ENCODE measurements around the gene SLC16A4.

The SLC16A4 gene

DNA sequence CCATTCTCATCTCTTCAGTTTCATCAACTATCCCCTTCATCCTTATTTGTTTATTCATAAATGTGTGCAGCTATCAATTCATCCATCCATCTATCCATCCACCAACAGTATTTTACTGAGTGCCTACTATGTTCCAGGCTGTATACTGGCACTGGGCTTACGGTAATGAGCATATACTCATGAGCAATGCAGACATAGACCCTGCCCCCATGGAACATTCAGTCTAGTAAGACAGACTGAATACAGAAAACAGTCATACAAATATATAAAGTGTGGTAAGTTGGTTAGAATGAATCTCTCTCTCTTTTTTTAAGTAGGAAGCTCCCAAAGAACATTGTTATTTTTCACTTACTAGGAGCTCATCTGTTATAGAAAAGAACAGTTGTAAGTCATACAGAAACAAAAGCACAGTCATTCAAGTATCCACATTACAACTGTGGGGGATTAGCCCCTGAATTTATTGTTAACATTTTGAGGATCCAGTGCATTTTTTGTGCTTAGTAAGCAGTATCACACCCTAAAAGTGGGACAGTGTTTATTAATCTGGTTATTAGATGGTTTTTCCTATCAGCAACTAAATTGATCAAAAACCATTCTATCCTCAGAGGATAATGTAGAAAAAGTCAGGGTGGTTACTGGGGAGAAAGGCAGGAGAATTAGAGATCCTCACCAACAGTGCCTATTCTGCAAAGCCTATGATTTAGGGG, 3.6 kb downstream of the SLC16A4 start:
- no peak for TF ChIP-seq GATA2 (IDR thresholded peaks at IDR 0.05; ENCODE audit: low read depth, low read length)
- no peak for TF ChIP-seq GATA3 (IDR thresholded peaks at IDR 0.05; ENCODE audit: low read depth, low read length)

DNA sequence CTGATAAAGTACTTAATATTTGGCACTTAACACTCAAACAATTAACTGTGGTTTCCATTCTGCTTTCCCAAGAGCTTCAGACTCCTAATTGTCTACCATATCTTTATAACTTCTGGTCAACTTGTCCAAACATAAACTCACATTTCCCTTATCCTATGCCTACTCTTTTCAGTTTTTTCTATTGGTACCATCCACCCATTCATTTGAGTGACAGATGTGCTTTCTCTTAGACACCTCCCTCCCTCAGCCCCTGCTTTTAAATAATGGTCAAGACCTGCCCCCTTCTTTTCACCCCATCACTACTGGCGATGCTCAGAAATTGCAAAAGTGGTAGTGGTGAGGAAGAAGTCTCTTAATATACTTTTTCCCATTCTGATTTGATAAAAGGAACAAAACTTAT, 5.5 kb downstream of the SLC16A4 start:
- TF ChIP-seq GATA3 (IDR thresholded peaks at IDR 0.05; ENCODE audit: low read depth, low read length), result no peak
- no peak for TF ChIP-seq GATA2 (IDR thresholded peaks at IDR 0.05; ENCODE audit: low read depth, low read length)

DNA sequence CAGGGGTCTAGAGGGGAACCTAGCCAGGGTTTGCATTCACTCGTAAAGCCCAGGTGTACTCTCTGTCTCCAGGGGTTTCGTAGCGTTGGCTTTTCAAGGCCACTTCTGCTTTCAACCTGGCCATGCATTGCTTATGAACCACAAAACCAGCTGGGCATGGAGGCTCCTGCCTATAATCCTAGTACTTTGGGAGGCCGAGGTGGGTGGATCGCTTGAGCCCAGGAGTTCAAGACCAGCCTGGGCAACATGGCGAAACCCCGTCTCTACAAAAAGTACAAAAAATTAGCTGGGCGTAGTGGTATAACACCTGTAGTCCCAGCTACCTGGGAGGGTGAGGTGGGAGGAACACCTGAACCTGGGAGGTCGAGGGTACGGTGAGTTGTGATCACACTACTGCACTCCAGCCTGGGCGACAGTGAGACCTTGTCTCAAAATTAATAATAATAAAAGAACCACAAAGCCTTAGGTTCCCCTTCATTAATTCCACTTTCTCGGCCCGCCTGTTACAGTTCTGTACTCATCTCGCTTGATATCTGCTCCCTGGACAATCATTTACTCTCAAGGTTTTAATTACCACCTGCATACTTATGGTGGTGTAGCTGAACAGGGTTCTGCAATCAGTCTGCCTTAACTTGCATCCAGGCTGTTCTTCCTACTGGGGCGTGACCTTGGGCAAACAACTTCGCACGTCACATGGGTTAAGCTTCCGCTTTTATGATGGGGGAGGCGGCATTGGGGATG, 6.1 kb downstream of the SLC16A4 start:
- TF ChIP-seq GATA2 (IDR thresholded peaks at IDR 0.05; ENCODE audit: low read depth, low read length) (no peak), GATA3 (IDR thresholded peaks at IDR 0.05; ENCODE audit: low read depth, low read length) (no peak)

DNA sequence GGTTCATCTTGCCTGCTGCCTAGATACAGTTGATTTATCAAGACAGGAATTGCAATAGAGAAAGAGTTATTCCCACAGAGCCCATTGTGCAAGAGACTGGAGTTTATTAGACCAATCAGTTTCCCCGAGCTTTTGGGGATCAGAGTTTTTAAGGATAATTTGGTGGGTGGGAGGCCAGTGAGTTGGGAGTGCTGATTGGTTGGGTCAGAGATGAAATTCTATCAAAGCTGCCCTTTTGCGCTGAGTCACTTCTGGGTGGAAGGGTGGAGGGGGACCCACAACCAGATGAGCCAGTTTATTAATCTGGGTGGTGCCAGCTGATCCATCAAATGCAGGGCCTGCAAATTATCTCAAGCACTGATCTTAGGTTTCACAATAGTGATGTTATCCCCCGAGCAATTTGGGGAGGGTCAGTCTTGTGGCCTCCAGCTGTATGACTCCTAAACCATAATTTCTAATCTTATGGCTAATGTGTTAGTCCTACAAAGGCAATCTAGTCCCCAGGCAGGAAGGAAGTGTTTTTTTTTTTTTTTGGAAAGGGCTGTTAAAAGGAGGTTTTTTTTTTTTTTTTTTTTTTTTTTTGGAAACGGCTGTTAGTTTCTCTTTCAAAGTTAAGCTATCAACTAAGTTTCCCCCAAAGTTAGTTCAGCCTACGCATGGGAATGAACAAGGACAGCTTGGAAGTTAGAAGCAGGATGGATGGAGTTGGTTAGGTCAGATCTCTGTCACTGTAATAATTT, 7.4 kb downstream of the SLC16A4 start:
- no peak for TF ChIP-seq GATA3 (IDR thresholded peaks at IDR 0.05; ENCODE audit: low read depth, low read length)
- TF ChIP-seq GATA2 (IDR thresholded peaks at IDR 0.05; ENCODE audit: low read depth, low read length), result no peak

DNA sequence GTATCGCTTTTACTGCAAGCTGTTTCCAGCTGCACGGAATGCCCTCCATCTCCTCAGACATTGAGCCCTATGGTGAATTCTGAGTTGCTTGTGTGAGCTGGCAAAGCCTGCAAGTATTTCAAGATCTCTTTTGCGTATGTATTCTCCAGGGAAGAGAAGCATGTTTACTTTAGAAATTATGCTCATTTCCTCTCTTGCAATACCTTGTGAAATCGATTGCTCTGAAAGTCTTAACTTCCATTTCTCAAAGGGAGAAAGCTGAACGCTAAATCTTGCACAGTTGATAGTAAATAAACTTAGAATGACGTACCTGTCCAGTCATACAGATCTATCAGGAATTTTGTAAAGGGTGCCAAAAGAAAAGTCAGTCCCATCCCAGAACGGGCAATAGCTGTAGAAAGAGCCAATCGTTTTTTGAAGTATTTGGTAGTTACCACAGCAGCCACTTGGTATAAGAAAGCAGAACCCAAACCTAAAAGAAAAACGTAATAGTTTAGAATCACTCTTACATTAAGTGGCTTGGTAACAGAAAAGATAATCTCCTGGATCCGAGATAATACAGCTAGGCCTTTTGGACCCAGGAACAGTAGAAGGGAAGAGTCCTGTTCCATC, 10.0 kb downstream of the SLC16A4 start:
- no peak for TF ChIP-seq GATA3 (IDR thresholded peaks at IDR 0.05; ENCODE audit: low read depth, low read length)
- no peak for TF ChIP-seq GATA2 (IDR thresholded peaks at IDR 0.05; ENCODE audit: low read depth, low read length)

DNA sequence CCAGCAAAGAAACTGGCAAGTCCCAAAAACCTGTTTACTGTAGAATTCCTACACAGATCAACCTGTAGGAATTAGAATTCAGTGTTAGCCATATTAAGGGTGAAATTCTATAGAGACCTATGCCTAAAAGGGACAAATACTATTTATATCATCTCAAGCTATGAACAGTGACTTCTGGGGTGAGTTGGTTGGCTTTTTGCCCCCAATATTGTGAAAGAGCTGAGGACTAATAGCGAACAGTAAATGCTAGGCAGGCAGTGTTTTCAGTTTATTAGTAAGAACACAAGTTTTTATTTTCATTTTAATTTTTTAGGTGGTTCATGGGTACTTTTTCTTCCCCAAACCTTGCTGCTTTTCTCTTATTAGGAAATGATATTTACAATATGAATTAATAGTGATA, 15.3 kb downstream of the SLC16A4 start:
- no peak for TF ChIP-seq GATA3 (IDR thresholded peaks at IDR 0.05; ENCODE audit: low read depth, low read length)

DNA sequence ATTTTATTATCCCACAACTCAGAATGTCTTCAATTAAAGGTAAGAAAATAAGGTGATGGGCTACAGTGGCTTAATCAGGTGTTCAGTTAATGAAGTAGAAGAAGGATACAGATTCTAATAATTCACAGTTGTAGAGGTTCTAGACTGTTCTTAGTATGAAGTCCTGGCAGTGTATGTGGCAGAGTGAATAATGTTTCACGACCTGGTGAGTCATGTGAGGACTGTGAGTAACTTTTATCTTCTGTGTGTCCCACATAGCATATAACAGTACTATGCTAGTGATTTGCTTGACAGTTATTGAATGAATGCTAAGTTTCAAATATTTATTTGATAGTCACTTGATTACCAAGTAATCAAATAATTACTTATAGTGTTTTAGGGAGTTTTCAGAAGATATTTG, 20.0 kb downstream of the SLC16A4 start:
- TF ChIP-seq GATA2 (IDR thresholded peaks at IDR 0.05; ENCODE audit: low read depth, low read length) (no peak), GATA3 (IDR thresholded peaks at IDR 0.05; ENCODE audit: low read depth, low read length) (no peak)

DNA sequence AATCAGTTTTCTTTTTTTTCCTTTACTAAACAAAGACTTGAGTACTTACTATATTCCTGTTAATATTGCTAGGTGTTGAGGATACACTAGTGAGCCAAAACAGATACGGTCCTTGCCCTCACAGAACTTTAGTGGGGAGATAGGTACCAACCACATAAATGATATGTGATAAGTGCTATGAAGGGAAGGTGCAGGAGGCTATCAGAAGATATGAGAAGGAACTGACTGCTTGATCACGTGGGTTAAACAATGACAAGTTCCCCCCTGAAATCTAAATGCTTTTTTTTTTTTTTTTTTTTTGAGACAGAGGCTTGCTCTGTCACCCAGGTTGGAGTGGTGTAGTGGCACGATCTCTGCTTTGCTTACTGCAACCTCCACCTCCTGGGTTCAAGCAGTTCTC, 26.6 kb downstream of the SLC16A4 start:
- TF ChIP-seq GATA2 (IDR thresholded peaks at IDR 0.05; ENCODE audit: low read depth, low read length) (no peak), GATA3 (IDR thresholded peaks at IDR 0.05; ENCODE audit: low read depth, low read length) (no peak)

DNA sequence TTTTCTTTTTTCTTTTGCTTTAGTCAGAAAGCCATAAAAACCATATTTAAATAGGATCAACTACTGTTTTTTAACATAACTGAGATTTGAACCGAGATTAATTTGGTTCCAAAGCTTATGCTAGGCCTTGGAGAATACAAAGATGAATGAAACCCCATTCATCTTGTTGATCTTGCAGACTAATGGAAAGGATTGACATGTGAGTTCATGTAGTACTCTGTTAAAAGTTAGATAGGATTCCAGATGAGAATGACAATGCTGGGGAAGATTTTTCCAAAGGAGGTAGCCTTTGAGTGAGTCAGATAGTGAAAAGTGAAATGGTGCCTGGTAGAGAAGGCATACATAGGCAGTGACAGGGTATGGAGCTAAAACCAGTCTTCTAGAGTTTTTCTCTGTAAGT, 29.0 kb downstream of the SLC16A4 start:
- TF ChIP-seq GATA3 (IDR thresholded peaks at IDR 0.05; ENCODE audit: low read depth, low read length) (no peak), GATA2 (IDR thresholded peaks at IDR 0.05; ENCODE audit: low read depth, low read length) (no peak)

DNA sequence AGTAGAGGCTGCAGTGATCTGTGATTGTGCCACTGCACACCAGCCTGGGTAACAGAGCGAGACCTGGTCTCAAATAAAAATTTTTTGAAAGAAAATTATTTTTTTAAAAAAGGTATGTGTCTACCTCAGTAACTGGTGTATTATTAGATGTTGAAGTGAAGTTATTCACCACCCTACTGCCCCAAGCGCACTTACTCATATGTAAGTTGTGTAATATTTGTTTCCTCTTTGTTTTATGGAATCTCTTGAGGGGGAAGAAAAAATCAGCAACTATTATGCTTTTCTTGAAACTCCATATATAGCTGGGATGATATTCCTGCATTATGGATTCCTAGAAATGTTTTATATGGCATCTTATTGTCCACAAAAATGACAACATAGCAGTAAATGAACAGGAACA, 30.4 kb downstream of the SLC16A4 start:
- TF ChIP-seq GATA3 (IDR thresholded peaks at IDR 0.05; ENCODE audit: low read depth, low read length) (no peak), GATA2 (IDR thresholded peaks at IDR 0.05; ENCODE audit: low read depth, low read length) (no peak)

DNA sequence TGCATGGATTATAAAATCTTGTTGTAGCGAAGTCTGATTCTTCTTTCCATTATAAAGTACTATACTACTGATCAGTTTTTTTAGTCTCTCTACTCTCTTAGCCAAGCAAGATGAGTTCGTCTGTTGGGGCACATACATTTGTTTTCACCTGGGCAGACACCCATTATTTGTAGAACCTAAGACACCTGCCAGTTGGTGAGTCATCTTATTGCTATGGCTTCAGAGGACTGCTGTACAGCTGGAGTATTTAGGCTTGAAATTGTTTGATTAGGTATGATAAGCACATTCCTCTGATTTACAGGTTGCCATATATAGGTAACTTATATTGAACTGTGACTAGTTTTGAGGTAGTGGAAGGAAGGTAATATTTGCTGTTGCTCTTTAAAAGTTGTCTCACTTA, 34.4 kb downstream of the SLC16A4 start:
- TF ChIP-seq GATA2 (IDR thresholded peaks at IDR 0.05; ENCODE audit: low read depth, low read length), result no peak

DNA sequence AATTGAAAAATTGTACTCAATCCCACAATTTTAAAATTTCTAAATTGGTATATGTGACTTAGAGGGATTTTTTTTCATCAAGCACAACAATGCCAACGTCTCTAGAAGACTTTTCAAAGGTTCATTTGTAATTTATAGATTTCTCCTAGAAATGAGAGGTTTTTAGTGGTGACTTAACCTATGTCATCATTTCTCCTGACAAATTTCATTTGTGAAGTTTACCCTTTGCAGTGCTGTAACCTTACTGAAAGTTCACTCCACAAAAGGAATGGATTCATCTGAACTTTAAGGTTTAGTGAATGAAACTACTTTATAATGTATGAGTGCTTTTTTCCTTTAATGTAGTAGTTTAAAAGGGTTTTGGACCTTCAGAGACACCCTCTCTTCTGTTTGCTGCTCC, 35.5 kb downstream of the SLC16A4 start:
- no peak for TF ChIP-seq GATA2 (IDR thresholded peaks at IDR 0.05; ENCODE audit: low read depth, low read length)

DNA sequence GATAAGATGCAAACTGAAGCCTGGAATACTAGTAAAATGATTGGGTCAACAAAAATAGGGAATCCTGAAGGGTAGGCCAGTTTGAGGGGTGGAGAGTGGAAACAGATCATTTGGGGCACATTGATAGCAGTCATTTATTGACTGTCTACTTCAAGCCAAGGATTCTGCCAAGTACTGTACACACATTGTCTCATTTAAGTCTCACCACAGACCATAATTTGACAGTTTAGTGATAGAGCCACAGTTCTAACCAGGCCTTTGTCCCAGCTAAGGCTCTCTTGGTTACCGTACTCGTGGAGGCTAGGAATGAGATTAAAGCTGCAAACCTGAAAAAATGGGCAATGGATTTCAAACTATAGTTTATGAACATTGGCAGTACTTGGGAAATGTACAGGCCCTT, 40.5 kb downstream of the SLC16A4 start:
- TF ChIP-seq GATA2 (IDR thresholded peaks at IDR 0.05; ENCODE audit: low read depth, low read length) (no peak), GATA3 (IDR thresholded peaks at IDR 0.05; ENCODE audit: low read depth, low read length) (no peak)

DNA sequence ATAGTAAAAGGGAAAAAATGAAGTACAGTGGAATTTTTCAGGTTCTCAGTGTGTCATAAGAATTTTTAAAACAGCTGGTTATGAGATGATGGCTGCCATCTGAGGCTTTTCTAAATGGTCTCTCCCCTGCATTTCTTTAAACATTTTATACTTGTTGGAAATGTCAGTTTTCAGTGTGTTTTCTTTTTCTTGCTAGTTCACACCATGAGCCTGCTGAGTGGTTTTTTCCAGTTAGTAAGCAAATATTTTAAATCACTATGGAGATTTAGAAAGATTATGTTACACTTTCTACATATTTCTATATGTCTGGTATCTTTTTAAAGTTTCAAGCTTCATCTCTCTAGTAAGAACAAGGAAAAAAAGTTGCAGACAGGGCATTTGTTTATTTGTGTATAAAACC, 42.1 kb downstream of the SLC16A4 start:
- TF ChIP-seq GATA2 (IDR thresholded peaks at IDR 0.05; ENCODE audit: low read depth, low read length), result no peak
- no peak for TF ChIP-seq GATA3 (IDR thresholded peaks at IDR 0.05; ENCODE audit: low read depth, low read length)

Data from SH-SY5Y (cell line).